ENCODE measurements around the gene CNDP1. TPM values are rescaled to one million over a fixed set of nuclear protein-coding genes. Genes with fewer than 3 reads are reported as not detected.

Gene CNDP1
- total RNA-seq, 1 donor from 2014 or later = 0.27 TPM

GRCh38 chr18:74632351-74632679 lies 98.0 kb downstream of the CNDP1 start:
- Mint-ChIP-seq H3K27ac (ENCODE audit: unreplicated experiment) (no peak overlapping the region), H3K9me3 (ENCODE audit: unreplicated experiment) (no peaks in the 10 kb centered on the region), H3K4me3 (ENCODE audit: unreplicated experiment) (no peak overlapping the region), H3K4me1 (ENCODE audit: low read depth, unreplicated experiment) (peaks cover 9% of the 10 kb centered on the region), H3K36me3 (ENCODE audit: unreplicated experiment) (peaks cover 6% of the 10 kb centered on the region), H3K27me3 (ENCODE audit: unreplicated experiment) (no peaks in the 10 kb centered on the region)
- no peak for DNase-seq
- TF ChIP-seq CTCF (IDR thresholded peaks at IDR 0.05; ENCODE audit: partially characterized antibody, unreplicated experiment) = no peak

GRCh38 chr18:74632856-74633255 lies 98.6 kb downstream of the CNDP1 start:
- no peaks in the 10 kb centered on the region for H3K9me3 Mint-ChIP-seq (ENCODE audit: unreplicated experiment)
- no peaks in the 10 kb centered on the region for H3K27me3 Mint-ChIP-seq (ENCODE audit: unreplicated experiment)
- no peak overlapping the region for H3K27ac Mint-ChIP-seq (ENCODE audit: unreplicated experiment)
- peaks cover 6% of the 10 kb centered on the region for H3K36me3 Mint-ChIP-seq (ENCODE audit: unreplicated experiment)
- no peak for TF ChIP-seq CTCF (IDR thresholded peaks at IDR 0.05; ENCODE audit: partially characterized antibody, unreplicated experiment)
- DNase-seq = no peak
- peaks cover 9% of the 10 kb centered on the region for H3K4me1 Mint-ChIP-seq (ENCODE audit: low read depth, unreplicated experiment)
- H3K4me3 Mint-ChIP-seq (ENCODE audit: unreplicated experiment) = no peak overlapping the region

GRCh38 chr18:74633652-74634352 lies 99.5 kb downstream of the CNDP1 start:
- H3K27me3 Mint-ChIP-seq (ENCODE audit: unreplicated experiment) = no peaks in the 10 kb centered on the region
- no peak overlapping the region for H3K4me3 Mint-ChIP-seq (ENCODE audit: unreplicated experiment)
- no peak for DNase-seq
- H3K27ac Mint-ChIP-seq (ENCODE audit: unreplicated experiment) = no peak overlapping the region
- H3K9me3 Mint-ChIP-seq (ENCODE audit: unreplicated experiment) = no peaks in the 10 kb centered on the region
- TF ChIP-seq CTCF (IDR thresholded peaks at IDR 0.05; ENCODE audit: partially characterized antibody, unreplicated experiment) = no peak
- peaks cover 10% of the 10 kb centered on the region for H3K4me1 Mint-ChIP-seq (ENCODE audit: low read depth, unreplicated experiment)
- H3K36me3 Mint-ChIP-seq (ENCODE audit: unreplicated experiment) = peaks cover 6% of the 10 kb centered on the region

GRCh38 chr18:74635224-74635975 lies 101.1 kb downstream of the CNDP1 start:
- peaks cover 14% of the 10 kb centered on the region for H3K4me1 Mint-ChIP-seq (ENCODE audit: low read depth, unreplicated experiment)
- peaks cover 6% of the 10 kb centered on the region for H3K36me3 Mint-ChIP-seq (ENCODE audit: unreplicated experiment)
- no peak for DNase-seq
- no peaks in the 10 kb centered on the region for H3K9me3 Mint-ChIP-seq (ENCODE audit: unreplicated experiment)
- H3K27me3 Mint-ChIP-seq (ENCODE audit: unreplicated experiment) = no peaks in the 10 kb centered on the region
- no peak overlapping the region for H3K4me3 Mint-ChIP-seq (ENCODE audit: unreplicated experiment)
- no peak overlapping the region for H3K27ac Mint-ChIP-seq (ENCODE audit: unreplicated experiment)
- no peak for TF ChIP-seq CTCF (IDR thresholded peaks at IDR 0.05; ENCODE audit: partially characterized antibody, unreplicated experiment)

Other genes with a start within 250 kb of the CNDP1 start
- 28.3 TPM for gene CYB5A, start 242.5 kb upstream of the CNDP1 start, total RNA-seq (ENCODE audit: unreplicated experiment)
- not detected for gene C18orf63, start 218.7 kb upstream of the CNDP1 start, total RNA-seq (ENCODE audit: unreplicated experiment)
- not detected for gene DIPK1C, start 77.2 kb upstream of the CNDP1 start, total RNA-seq (ENCODE audit: unreplicated experiment)
- 123 TPM for gene CNDP2, start 38.1 kb upstream of the CNDP1 start, total RNA-seq (ENCODE audit: unreplicated experiment)
- gene ZNF407, start 63.4 kb downstream of the CNDP1 start, total RNA-seq (ENCODE audit: unreplicated experiment) = 15.8 TPM

All from glutamatergic neuron (in vitro differentiated cells).